HCT116 (cell line): ENCODE results near the gene SLC17A8.
"Not testable (repeated sequence)": the region's sequence is repeated elsewhere in the genome, so short reads cannot be mapped to it uniquely, and the experiment has no call there.

ENCODE experiments used
- CEBPB ChIP-seq: IDR thresholded peaks from 2 replicates; pipeline ENCODE4 v1.6.1; 2012; ENCODE audit warnings: low read depth
- EZH2phosphoT487 ChIP-seq: fragments of 200-600 bp; IDR thresholded peaks from 2 replicates; pipeline ENCODE4 v1.6.1; 2018; ENCODE audit warnings: antibody characterized with exemption, borderline replicate concordance
- POLR2AphosphoS5 ChIP-seq: IDR thresholded peaks from 2 replicates; pipeline ENCODE4 v1.6.1; 2011; ENCODE audit warnings: mild to moderate bottlenecking, low read depth, low read length, moderate library complexity
- RAD21 ChIP-seq: IDR thresholded peaks from 2 replicates; pipeline ENCODE4 v1.6.1; 2012; ENCODE audit warnings: low read depth, mild to moderate bottlenecking
- SIN3A ChIP-seq: IDR thresholded peaks from 2 replicates; pipeline ENCODE4 v1.6.1; 2012; ENCODE audit warnings: low read depth
- YY1 ChIP-seq: IDR thresholded peaks from 2 replicates; pipeline ENCODE4 v1.6.1; 2011; ENCODE audit warnings: low read length, low read depth, moderate library complexity, mild to moderate bottlenecking; ENCODE audit not compliant: insufficient replicate concordance; ENCODE audit errors: extremely low read depth
- TF ChIP-seq, protein P1 (sequence below), 3 experiments: fragments of 200-600 bp in 1 of 3; sonication (generic) in 1 of 3; IDR thresholded peaks in 2 of 3; conservative IDR thresholded peaks in 1 of 3; 2 replicates each; pipeline ENCODE4 v1.5.1; 2012 to 2017; ENCODE audit warnings: low read depth in 2 of 3, low read length in 2 of 3, antibody characterized with exemption in 1 of 3, borderline replicate concordance in 1 of 3, control low read depth in 1 of 3, mild to moderate bottlenecking in 1 of 3, mixed read lengths in 1 of 3, mixed run types in 1 of 3, moderate library complexity in 1 of 3; ENCODE audit not compliant: insufficient read depth in 1 of 3
- TF ChIP-seq, protein P2 (sequence below): IDR thresholded peaks from 2 replicates; pipeline ENCODE4 v1.6.1; 2012
- TF ChIP-seq, protein P3 (sequence below): IDR thresholded peaks from 2 replicates; pipeline ENCODE4 v1.6.1; 2012; ENCODE audit warnings: low read depth

DNA sequence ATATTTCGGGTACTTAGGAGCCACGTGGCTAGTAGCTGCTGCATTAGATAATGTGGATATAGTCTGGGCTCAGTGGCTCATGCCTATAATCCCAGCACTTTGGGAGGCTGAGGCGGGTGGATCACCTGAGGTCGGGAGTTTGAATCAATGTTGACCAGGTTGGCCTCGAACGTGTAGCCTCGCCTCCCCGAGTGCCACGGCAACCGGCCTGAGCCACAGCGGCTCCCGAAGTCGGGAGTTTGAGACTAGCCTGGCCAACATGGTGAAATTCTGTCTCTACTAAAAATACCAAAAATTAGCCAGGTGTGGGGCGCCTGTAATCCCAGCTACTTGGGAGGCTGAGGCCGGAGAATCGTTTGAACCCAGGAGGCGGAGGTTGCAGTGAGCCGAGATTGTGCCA is 12.5 kb upstream of the SLC17A8 start:
- TF ChIP-seq, protein P1, sequence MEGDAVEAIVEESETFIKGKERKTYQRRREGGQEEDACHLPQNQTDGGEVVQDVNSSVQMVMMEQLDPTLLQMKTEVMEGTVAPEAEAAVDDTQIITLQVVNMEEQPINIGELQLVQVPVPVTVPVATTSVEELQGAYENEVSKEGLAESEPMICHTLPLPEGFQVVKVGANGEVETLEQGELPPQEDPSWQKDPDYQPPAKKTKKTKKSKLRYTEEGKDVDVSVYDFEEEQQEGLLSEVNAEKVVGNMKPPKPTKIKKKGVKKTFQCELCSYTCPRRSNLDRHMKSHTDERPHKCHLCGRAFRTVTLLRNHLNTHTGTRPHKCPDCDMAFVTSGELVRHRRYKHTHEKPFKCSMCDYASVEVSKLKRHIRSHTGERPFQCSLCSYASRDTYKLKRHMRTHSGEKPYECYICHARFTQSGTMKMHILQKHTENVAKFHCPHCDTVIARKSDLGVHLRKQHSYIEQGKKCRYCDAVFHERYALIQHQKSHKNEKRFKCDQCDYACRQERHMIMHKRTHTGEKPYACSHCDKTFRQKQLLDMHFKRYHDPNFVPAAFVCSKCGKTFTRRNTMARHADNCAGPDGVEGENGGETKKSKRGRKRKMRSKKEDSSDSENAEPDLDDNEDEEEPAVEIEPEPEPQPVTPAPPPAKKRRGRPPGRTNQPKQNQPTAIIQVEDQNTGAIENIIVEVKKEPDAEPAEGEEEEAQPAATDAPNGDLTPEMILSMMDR (IDR thresholded peaks at IDR 0.05 in 2 of 3, conservative IDR thresholded peaks at IDR 0.05 in 1 of 3; ENCODE audit: borderline replicate concordance in 1 of 3, insufficient read depth in 1 of 3, low read depth in 2 of 3, low read length in 2 of 3) = not testable (repeated sequence)
- TF ChIP-seq EZH2phosphoT487, CEBPB, SIN3A, POLR2AphosphoS5, RAD21, YY1: not testable (repeated sequence)
- TF ChIP-seq, protein P2, sequence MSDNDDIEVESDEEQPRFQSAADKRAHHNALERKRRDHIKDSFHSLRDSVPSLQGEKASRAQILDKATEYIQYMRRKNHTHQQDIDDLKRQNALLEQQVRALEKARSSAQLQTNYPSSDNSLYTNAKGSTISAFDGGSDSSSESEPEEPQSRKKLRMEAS = not testable (repeated sequence)
- TF ChIP-seq, protein P3, sequence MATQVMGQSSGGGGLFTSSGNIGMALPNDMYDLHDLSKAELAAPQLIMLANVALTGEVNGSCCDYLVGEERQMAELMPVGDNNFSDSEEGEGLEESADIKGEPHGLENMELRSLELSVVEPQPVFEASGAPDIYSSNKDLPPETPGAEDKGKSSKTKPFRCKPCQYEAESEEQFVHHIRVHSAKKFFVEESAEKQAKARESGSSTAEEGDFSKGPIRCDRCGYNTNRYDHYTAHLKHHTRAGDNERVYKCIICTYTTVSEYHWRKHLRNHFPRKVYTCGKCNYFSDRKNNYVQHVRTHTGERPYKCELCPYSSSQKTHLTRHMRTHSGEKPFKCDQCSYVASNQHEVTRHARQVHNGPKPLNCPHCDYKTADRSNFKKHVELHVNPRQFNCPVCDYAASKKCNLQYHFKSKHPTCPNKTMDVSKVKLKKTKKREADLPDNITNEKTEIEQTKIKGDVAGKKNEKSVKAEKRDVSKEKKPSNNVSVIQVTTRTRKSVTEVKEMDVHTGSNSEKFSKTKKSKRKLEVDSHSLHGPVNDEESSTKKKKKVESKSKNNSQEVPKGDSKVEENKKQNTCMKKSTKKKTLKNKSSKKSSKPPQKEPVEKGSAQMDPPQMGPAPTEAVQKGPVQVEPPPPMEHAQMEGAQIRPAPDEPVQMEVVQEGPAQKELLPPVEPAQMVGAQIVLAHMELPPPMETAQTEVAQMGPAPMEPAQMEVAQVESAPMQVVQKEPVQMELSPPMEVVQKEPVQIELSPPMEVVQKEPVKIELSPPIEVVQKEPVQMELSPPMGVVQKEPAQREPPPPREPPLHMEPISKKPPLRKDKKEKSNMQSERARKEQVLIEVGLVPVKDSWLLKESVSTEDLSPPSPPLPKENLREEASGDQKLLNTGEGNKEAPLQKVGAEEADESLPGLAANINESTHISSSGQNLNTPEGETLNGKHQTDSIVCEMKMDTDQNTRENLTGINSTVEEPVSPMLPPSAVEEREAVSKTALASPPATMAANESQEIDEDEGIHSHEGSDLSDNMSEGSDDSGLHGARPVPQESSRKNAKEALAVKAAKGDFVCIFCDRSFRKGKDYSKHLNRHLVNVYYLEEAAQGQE = not testable (repeated sequence)
